Endometrial microvascular endothelial cells (primary cell): ENCODE results near the gene SPI1. TPM values are rescaled to one million over a fixed set of nuclear protein-coding genes. Genes with fewer than 3 reads are reported as not detected.
"Not testable (repeated sequence)": the region's sequence is repeated elsewhere in the genome, so short reads cannot be mapped to it uniquely, and the experiment has no call there.

Source experiments
- in situ Hi-C: cut with HindIII; loops from 2 replicates; pipeline ENCODE4 v1.10.0; 2017; ENCODE audit warnings: low sequenced_read_pairs, low pct_unique_long_range_greater_than_20kb; ENCODE audit errors: inconsistent ontology term
- total RNA-seq: library from RNA; depleted of rRNA; stranded (reverse); fragments of >200 nt; gene quantifications from one replicate; pipeline ENCODE4 v1.2.3, GENCODE V29; 2015; ENCODE audit errors: inconsistent ontology term

Gene SPI1
- total RNA-seq, 1 donor from 2014 or later, result not detected

- in situ Hi-C loops, result no loop called here
Observed at GRCh38 chr11:47332791-47333525, 45.4 kb downstream of the SPI1 start.

GRCh38 chr11:47332303-47332711 lies 46.0 kb downstream of the SPI1 start:
- in situ Hi-C loops, result no loop called here

- in situ Hi-C loops, result no loop called here
Observed at GRCh38 chr11:47331454-47332302, 46.7 kb downstream of the SPI1 start.

GRCh38 chr11:47329987-47330931 lies 48.1 kb downstream of the SPI1 start:
- in situ Hi-C loops, result no loop called here

GRCh38 chr11:47329431-47329986 lies 48.8 kb downstream of the SPI1 start:
- in situ Hi-C loops, result no loop called here

- in situ Hi-C loops, result no loop called here
Observed at GRCh38 chr11:47328449-47329390, 49.6 kb downstream of the SPI1 start.

- in situ Hi-C loops, result no loop called here
Observed at GRCh38 chr11:47327949-47328348, 50.4 kb downstream of the SPI1 start.

GRCh38 chr11:47327025-47327424 lies 51.3 kb downstream of the SPI1 start:
- in situ Hi-C loops, result no loop called here

GRCh38 chr11:47326198-47326597 lies 52.1 kb downstream of the SPI1 start:
- in situ Hi-C loops, result no loop called here

GRCh38 chr11:47325271-47326041 lies 52.9 kb downstream of the SPI1 start:
- in situ Hi-C loops, result no loop called here

GRCh38 chr11:47324520-47324919 lies 53.8 kb downstream of the SPI1 start:
- in situ Hi-C loops, result no loop called here

GRCh38 chr11:47318166-47318565 lies 60.2 kb downstream of the SPI1 start:
- in situ Hi-C loops, result no loop called here

- in situ Hi-C loops, result no loop called here
Observed at GRCh38 chr11:47317064-47317828, 61.1 kb downstream of the SPI1 start.

GRCh38 chr11:47316501-47316900 lies 61.8 kb downstream of the SPI1 start:
- in situ Hi-C loops, result not testable (repeated sequence)

- in situ Hi-C loops, result no loop called here
Observed at GRCh38 chr11:47314992-47315391, 63.4 kb downstream of the SPI1 start.

GRCh38 chr11:47308050-47308823 lies 70.1 kb downstream of the SPI1 start:
- in situ Hi-C loops, result no loop called here
